Aorta (tissue), 5 donors: ENCODE measurements around the gene CCR6. TPM values are rescaled to one million over a fixed set of nuclear protein-coding genes. Genes with fewer than 3 reads are reported as not detected.
A peak's percentile ranks its signal among the peaks of the same experiment; 100 is the strongest.

ENCODE experiments used
- ATAC-seq: fragments of 200-7000 bp; cut with Tn5 transposase; one replicate; pipeline ENCODE4 v1.9.1; 2022; ENCODE audit warnings: moderate library complexity; ENCODE audit not compliant: low FRiP score
- DNase-seq, 2 donors: peaks; one replicate each; pipeline ENCODE4 v3.0.0-alpha.2; 2020
- H3K27ac ChIP-seq, 2 donors: one replicate each; pipeline ENCODE4 v1.5.1; 2013; ENCODE audit warnings: low read length in 2 of 2, mild to moderate bottlenecking in 2 of 2, moderate library complexity in 2 of 2, control low read depth in 1 of 2, inconsistent platforms in 1 of 2, low read depth in 1 of 2
- H3K27me3 ChIP-seq, 2 donors: one replicate each; pipeline ENCODE4 v1.6.1; 2013; ENCODE audit warnings: control low read depth in 1 of 2, low read length in 1 of 2, mild to moderate bottlenecking in 1 of 2, moderate library complexity in 1 of 2; ENCODE audit not compliant: insufficient read depth in 2 of 2, control insufficient read depth in 1 of 2
- H3K36me3 ChIP-seq, 2 donors: one replicate each; pipeline ENCODE4 v1.6.1; 2013; ENCODE audit warnings: control low read depth in 1 of 2, low read length in 1 of 2, mild to moderate bottlenecking in 1 of 2; ENCODE audit not compliant: insufficient read depth in 2 of 2, control insufficient read depth in 1 of 2
- H3K4me1 ChIP-seq, 2 donors: one replicate each; pipeline ENCODE4 v1.6.1; 2013; ENCODE audit warnings: low read length in 2 of 2, control low read depth in 1 of 2, mild to moderate bottlenecking in 1 of 2, moderate library complexity in 1 of 2; ENCODE audit not compliant: insufficient read depth in 2 of 2, control insufficient read depth in 1 of 2
- H3K4me3 ChIP-seq, 2 donors: one replicate each; pipeline ENCODE4 v1.5.1; 2013; ENCODE audit warnings: low read length in 2 of 2, control low read depth in 1 of 2, mild to moderate bottlenecking in 1 of 2
- H3K9me3 ChIP-seq: one replicate; pipeline ENCODE4 v1.6.1; 2013; ENCODE audit warnings: mild to moderate bottlenecking, low read length; ENCODE audit not compliant: control insufficient read depth
- WGBS, 2 donors: extraction: QIAGEN DNeasy Blood & Tissue Kit; methylation state at CpG; one replicate each; pipeline ENCODE4 v1.1.7; 2013; 5-methylcytosine and 5-hydroxymethylcytosine counted together
- intact Hi-C, 2 donors: fragments of 100-400 bp; cut with DNase I; formaldehyde crosslinking; loops; one replicate each; pipeline versions ENCODE4 v1.14.2 to v1.15.0; 2022
- polyA plus RNA-seq, 2 donors: library from polyadenylated mRNA; stranded (reverse); fragments of 200-250 nt; gene quantifications; one replicate each; pipeline ENCODE4 v1.2.3, GENCODE V29; 2013
- total RNA-seq, 2 donors: library from RNA; stranded (reverse); fragmentation: NEBNext Ultra II Directional; extraction: Animal tissue kit (Norgen Biotek cat#: 25700); gene quantifications; one replicate each; pipeline ENCODE4 v1.2.1, GENCODE V29; 2021
- donor health status: healthy with polysubstance abuse.
- donor health status: Bipolar disorder and iron deficiency.
- donor health status: DM: no; HTN: no; CAD: no.
- donor health status: DM: no; HTN: no; CAD: no.
- donor health status: DM: yes; HTN: yes; CAD: no.

Gene CCR6
- total and polyA plus RNA-seq, 4 donors, result 0.54 TPM; not detected in 3

DNA sequence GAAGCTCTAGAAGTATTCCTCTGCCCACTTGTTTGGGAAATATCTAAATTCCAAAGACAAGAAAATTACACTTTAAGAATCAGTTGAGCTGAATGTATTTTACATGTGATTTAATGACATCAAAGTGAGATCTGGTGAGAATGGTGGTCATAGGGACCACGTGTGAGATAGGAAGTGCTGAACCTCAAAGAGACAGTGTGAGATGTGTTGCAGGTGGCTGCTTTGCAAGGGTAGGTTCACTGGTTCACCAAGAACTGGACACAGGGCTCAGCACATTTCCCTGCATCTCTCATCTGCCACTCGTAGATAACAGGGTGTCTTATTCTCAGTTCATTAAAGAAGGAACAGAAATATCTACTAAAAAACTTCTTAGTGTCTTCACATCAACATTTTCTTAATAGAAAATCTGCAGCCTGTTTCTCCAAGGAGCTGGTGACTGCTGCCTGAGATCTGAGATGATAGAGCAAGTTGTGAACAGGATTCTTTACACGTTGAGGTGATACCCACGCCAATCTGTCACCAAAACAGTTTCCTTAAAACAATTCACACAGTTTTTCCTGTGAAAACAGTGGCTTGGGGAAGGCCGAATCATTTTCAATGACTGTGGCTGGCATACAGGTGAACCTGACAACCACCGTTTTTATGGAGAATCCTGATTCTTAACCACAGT, 7.2 kb downstream of the CCR6 start:
- Histone ChIP-seq H3K9me3 (no peaks in the 10 kb centered on the region), H3K4me1 (no peaks in the 10 kb centered on the region), H3K4me3 (no peak overlapping the region), H3K27me3 (no peaks in the 10 kb centered on the region), H3K27ac (no peak overlapping the region), H3K36me3 (no peaks in the 10 kb centered on the region)
- 68 to 75% methylated on average over 6 of the region's 6 CpGs for WGBS, 2 donors
- DNase-seq (no peak), ATAC-seq (no peak)
- intact Hi-C loops, result no loop called here

DNA sequence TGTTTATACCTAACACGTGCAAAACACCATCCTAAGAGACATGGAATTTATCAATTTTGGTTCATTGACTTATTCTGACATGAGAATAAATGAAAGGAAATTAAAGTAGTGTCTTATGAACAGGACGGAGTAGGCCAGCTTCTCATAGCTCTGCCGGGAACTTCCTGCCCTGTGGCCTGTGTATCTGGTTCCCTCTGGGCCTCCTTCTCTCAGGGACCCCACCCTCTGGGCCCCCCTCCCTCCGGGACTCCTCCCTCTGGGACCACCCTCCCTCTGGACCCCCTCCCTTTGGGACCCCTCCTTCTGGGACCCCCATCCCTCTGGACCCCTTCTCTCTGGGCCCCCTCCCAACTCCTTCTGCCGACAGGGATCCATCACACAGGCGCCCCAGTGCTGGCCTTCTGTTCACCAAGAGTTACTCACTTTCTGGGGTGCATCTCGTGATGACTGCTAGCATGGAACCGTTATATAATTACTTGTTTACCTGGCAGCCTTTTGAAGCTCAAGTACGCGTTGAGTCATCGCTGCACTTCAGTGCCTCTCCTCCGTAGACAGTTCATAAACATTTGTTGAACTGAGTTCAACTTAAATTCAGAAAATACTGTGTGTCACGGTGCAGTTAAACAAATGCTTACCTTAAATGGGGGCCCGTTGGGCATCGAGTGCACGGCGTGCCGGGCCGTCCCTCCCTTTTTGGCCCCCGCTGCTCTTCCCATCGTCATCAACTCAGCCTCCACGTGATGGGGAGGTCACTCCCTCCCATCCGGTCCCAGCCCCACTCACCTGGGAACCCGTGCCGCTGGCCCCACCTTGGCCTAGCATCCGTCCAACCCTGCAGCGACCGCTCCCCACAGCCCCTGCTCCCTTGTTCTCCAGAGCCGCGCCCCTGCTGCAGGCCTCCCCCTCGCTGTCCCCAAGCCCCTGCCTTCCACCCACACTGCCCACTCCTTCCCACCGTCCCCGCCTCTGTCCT, 8.1 kb downstream of the CCR6 start:
- no peaks in the 10 kb centered on the region for H3K27me3 ChIP-seq
- 87% methylated on average over 33 of the region's 33 CpGs for WGBS, 2 donors
- DNase-seq (peak in 1 of 2 donors; percentile 61), ATAC-seq (no peak)
- no peak overlapping the region for H3K27ac ChIP-seq
- H3K9me3 ChIP-seq, result no peaks in the 10 kb centered on the region
- H3K36me3 ChIP-seq, result no peaks in the 10 kb centered on the region
- H3K4me3 ChIP-seq, result no peak overlapping the region
- intact Hi-C loops, result no loop called here
- no peaks in the 10 kb centered on the region for H3K4me1 ChIP-seq

DNA sequence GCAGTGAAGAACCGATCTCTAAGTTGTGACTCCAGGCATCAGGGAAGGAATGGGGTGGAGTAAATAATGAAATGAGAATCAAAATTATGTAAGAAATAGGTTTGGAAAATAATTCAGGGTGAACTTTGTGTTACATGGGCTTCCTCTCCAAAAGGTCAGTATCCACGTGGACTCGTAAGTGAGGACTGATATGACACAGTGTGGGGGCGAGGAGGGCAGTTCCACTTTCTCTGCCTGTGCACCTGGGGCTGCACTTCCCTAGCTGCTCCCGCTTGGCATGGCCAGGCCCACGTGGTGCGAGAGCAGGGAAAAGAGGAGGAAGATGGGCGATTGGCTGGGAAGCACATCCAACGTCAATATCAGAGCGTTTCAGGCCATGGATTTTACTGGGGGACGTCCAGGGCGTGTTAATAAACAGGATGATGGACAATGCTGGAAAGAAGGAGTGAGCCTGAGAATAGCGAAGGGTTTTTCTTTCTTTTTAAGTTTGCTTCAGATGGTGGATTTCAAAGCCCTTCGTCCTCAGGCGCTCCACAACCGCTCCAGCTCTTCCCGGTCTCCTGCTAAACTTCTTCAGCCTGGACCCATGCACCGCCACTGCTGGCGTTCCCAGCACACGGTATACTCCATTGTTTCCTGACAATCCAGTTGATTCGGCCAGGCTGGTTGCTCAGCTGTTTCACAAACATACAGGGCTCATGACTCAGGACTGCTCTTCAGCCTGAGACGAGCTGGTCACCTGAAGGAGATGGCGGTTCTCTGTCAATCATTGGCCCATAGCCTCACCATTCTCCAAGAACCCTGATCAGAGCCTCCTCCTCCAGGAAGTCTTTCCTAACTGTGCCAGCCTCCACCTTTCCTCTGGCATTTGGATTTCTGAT, 11.8 kb downstream of the CCR6 start:
- WGBS, 2 donors, result 83 to 85% methylated on average over 23 of the region's 23 CpGs

DNA sequence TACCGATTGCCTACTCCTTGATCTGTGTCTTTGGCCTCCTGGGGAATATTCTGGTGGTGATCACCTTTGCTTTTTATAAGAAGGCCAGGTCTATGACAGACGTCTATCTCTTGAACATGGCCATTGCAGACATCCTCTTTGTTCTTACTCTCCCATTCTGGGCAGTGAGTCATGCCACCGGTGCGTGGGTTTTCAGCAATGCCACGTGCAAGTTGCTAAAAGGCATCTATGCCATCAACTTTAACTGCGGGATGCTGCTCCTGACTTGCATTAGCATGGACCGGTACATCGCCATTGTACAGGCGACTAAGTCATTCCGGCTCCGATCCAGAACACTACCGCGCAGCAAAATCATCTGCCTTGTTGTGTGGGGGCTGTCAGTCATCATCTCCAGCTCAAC, 13.5 kb downstream of the CCR6 start:
- intact Hi-C loops, result no loop called here
- Histone ChIP-seq H3K4me1 (no peaks in the 10 kb centered on the region), H3K36me3 (no peaks in the 10 kb centered on the region), H3K27ac (no peak overlapping the region), H3K27me3 (no peaks in the 10 kb centered on the region), H3K9me3 (peaks cover 3% of the 10 kb centered on the region), H3K4me3 (no peak overlapping the region)
- DNase-seq, result no peak
- WGBS, 2 donors, result 84 to 86% methylated on average over 13 of the region's 13 CpGs
- ATAC-seq, result no peak

More for the DNA sequence above, 11.8 kb downstream of the CCR6 start:
- intact Hi-C loops, result no loop called here
- H3K9me3 ChIP-seq, result peaks cover 3% of the 10 kb centered on the region
- DNase-seq (no peak), ATAC-seq (no peak)
- no peak overlapping the region for H3K27ac ChIP-seq
- no peaks in the 10 kb centered on the region for H3K4me1 ChIP-seq
- no peaks in the 10 kb centered on the region for H3K27me3 ChIP-seq
- no peaks in the 10 kb centered on the region for H3K36me3 ChIP-seq
- H3K4me3 ChIP-seq, result no peak overlapping the region

DNA sequence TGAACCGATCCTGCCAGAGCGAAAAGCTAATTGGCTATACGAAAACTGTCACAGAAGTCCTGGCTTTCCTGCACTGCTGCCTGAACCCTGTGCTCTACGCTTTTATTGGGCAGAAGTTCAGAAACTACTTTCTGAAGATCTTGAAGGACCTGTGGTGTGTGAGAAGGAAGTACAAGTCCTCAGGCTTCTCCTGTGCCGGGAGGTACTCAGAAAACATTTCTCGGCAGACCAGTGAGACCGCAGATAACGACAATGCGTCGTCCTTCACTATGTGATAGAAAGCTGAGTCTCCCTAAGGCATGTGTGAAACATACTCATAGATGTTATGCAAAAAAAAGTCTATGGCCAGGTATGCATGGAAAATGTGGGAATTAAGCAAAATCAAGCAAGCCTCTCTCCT, 14.2 kb downstream of the CCR6 start:
- ATAC-seq, result no peak
- Histone ChIP-seq H3K4me1 (no peaks in the 10 kb centered on the region), H3K27ac (no peak overlapping the region), H3K27me3 (no peaks in the 10 kb centered on the region), H3K36me3 (no peaks in the 10 kb centered on the region), H3K4me3 (no peak overlapping the region), H3K9me3 (peaks cover 3% of the 10 kb centered on the region)
- intact Hi-C loops, result no loop called here
- WGBS, 2 donors, result 84 to 87% methylated on average over 10 of the region's 10 CpGs
- DNase-seq, result no peak

DNA sequence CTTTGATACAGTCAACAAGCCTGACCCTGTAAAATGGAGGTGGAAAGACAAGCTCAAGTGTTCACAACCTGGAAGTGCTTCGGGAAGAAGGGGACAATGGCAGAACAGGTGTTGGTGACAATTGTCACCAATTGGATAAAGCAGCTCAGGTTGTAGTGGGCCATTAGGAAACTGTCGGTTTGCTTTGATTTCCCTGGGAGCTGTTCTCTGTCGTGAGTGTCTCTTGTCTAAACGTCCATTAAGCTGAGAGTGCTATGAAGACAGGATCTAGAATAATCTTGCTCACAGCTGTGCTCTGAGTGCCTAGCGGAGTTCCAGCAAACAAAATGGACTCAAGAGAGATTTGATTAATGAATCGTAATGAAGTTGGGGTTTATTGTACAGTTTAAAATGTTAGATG, 15.0 kb downstream of the CCR6 start:
- Histone ChIP-seq H3K36me3 (no peaks in the 10 kb centered on the region), H3K4me3 (no peak overlapping the region), H3K27ac (no peak overlapping the region), H3K9me3 (peaks cover 3% of the 10 kb centered on the region), H3K4me1 (no peaks in the 10 kb centered on the region), H3K27me3 (no peaks in the 10 kb centered on the region)
- intact Hi-C loops, result no loop called here
- DNase-seq (no peak), ATAC-seq (no peak)
- WGBS, 2 donors, result 59 to 61% methylated on average over 6 of the region's 6 CpGs

DNA sequence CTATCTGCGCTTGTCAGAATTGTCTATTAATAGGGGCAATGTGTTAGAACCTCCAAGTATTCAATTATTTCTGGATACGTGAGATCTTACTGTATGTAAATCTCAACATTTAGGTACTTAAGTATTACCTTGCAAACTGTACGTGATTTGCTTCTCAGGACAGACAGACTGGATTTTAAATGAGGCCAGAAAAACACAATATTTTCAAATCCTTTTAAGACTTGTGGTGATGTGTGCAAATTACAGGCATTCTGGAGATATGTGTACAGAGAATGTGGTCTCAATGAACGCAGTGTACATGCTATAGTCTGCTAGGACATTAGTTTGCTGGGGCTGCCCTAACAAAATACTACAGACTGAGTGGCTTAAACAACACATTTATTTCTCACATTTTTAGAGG, 16.9 kb downstream of the CCR6 start:
- Histone ChIP-seq H3K4me3 (no peak overlapping the region), H3K4me1 (no peaks in the 10 kb centered on the region), H3K9me3 (peaks cover 3% of the 10 kb centered on the region), H3K27ac (no peak overlapping the region), H3K36me3 (no peaks in the 10 kb centered on the region), H3K27me3 (no peaks in the 10 kb centered on the region)
- no peak for DNase-seq
- intact Hi-C loops, result loop anchor here (10.0 kb wide), 1 partner anchor 365 kb away; no protein-coding TSS in a partner anchor
- no peak for ATAC-seq
- 87 to 92% methylated on average over 4 of the region's 4 CpGs for WGBS, 2 donors
